ENCODE data around the gene MIGA2. TPM values are rescaled to one million over a fixed set of nuclear protein-coding genes. Genes with fewer than 3 reads are reported as not detected.

The MIGA2 gene
- total and polyA plus RNA-seq, 9 of the 15 experiments (the other 6 are each of a cell fraction or from before 2014, with no cell fraction given): 0.15 to 54.1 (median 18.0) TPM

- no peak for TF ChIP-seq NR4A1 (CRISPR knock-in tag; IDR thresholded peaks at IDR 0.05)
- no peak; the same call in none of the 2 replicates for TF ChIP-seq NR4A1 (tag; IDR thresholded peaks at IDR 0.05)
- TF ChIP-seq RBM39 (optimal IDR thresholded peaks at IDR 0.05; ENCODE audit: low read depth, low read length): no peak
- TF ChIP-seq RHOXF2B (CRISPR knock-in tag; conservative IDR thresholded peaks at IDR 0.05): no peak; the same call in 1 of the 2 replicates
- no peak for TF ChIP-seq ZNF668 (CRISPR knock-in tag; IDR thresholded peaks at IDR 0.05)
- peak; percentile 59 for TF ChIP-seq CREM (IDR thresholded peaks at IDR 0.05; ENCODE audit: low read depth)
- no peak; the same call in 1 of the 2 replicates for TF ChIP-seq TCF7 (IDR thresholded peaks at IDR 0.05; ENCODE audit: borderline replicate concordance)
- TF ChIP-seq HES1 (IDR thresholded peaks at IDR 0.05; ENCODE audit: low read depth): no peak
- TF ChIP-seq, protein P1, sequence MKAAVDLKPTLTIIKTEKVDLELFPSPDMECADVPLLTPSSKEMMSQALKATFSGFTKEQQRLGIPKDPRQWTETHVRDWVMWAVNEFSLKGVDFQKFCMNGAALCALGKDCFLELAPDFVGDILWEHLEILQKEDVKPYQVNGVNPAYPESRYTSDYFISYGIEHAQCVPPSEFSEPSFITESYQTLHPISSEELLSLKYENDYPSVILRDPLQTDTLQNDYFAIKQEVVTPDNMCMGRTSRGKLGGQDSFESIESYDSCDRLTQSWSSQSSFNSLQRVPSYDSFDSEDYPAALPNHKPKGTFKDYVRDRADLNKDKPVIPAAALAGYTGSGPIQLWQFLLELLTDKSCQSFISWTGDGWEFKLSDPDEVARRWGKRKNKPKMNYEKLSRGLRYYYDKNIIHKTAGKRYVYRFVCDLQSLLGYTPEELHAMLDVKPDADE (conservative IDR thresholded peaks at IDR 0.05; ENCODE audit: control insufficient read depth, low read depth, low read length): peak; percentile 87
- TF ChIP-seq, protein P2, sequence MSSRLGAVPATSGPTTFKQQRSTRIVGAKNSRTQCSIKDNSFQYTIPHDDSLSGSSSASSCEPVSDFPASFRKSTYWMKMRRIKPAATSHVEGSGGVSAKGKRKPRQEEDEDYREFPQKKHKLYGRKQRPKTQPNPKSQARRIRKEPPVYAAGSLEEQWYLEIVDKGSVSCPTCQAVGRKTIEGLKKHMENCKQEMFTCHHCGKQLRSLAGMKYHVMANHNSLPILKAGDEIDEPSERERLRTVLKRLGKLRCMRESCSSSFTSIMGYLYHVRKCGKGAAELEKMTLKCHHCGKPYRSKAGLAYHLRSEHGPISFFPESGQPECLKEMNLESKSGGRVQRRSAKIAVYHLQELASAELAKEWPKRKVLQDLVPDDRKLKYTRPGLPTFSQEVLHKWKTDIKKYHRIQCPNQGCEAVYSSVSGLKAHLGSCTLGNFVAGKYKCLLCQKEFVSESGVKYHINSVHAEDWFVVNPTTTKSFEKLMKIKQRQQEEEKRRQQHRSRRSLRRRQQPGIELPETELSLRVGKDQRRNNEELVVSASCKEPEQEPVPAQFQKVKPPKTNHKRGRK (tag; IDR thresholded peaks at IDR 0.05): no peak
- no peak for TF ChIP-seq GABPB2 (CRISPR knock-in tag; conservative IDR thresholded peaks at IDR 0.05)
- peak; percentile 43; the same call in 1 of the 2 replicates for TF ChIP-seq DMBX1 (CRISPR knock-in tag; IDR thresholded peaks at IDR 0.05; ENCODE audit: borderline replicate concordance)
- no peak for TF ChIP-seq PYGO2 (tag; IDR thresholded peaks at IDR 0.05)
- TF ChIP-seq PHB2 (IDR thresholded peaks at IDR 0.05; ENCODE audit: low read depth): no peak
- no peak for TF ChIP-seq MCM5 (IDR thresholded peaks at IDR 0.05; ENCODE audit: low read depth)
- TF ChIP-seq, protein P3, sequence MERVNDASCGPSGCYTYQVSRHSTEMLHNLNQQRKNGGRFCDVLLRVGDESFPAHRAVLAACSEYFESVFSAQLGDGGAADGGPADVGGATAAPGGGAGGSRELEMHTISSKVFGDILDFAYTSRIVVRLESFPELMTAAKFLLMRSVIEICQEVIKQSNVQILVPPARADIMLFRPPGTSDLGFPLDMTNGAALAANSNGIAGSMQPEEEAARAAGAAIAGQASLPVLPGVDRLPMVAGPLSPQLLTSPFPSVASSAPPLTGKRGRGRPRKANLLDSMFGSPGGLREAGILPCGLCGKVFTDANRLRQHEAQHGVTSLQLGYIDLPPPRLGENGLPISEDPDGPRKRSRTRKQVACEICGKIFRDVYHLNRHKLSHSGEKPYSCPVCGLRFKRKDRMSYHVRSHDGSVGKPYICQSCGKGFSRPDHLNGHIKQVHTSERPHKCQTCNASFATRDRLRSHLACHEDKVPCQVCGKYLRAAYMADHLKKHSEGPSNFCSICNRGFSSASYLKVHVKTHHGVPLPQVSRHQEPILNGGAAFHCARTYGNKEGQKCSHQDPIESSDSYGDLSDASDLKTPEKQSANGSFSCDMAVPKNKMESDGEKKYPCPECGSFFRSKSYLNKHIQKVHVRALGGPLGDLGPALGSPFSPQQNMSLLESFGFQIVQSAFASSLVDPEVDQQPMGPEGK (CRISPR knock-in tag; IDR thresholded peaks at IDR 0.05; ENCODE audit: borderline replicate concordance): no peak
- TF ChIP-seq PTTG1 (tag; IDR thresholded peaks at IDR 0.05; ENCODE audit: low read depth): no peak
- TF ChIP-seq OTX1 (CRISPR knock-in tag; IDR thresholded peaks at IDR 0.05): peak; percentile 23; the same call in 1 of the 2 replicates
- TF ChIP-seq CHAMP1 (IDR thresholded peaks at IDR 0.05): no peak
- TF ChIP-seq ESRRA (IDR thresholded peaks at IDR 0.05; ENCODE audit: borderline replicate concordance, low read depth): peak; percentile 63; the same call in 1 of the 2 replicates
- TF ChIP-seq CBX1 (IDR thresholded peaks at IDR 0.05; ENCODE audit: low read depth): peak; percentile 67; the same call in 1 of the 2 replicates
These were observed 74.5 kb downstream of the MIGA2 start, which contains the start of the genes CRAT and PTPA (continued) for GRCh38 chr9:129110740-129111527.
